T47D (cell line): ENCODE results near the gene TKFC.
A peak's percentile ranks its signal among the peaks of the same experiment; 100 is the strongest.

Source experiments
- DNase-seq, 2 experiments: peaks; one replicate each; pipeline versions ENCODE4 v3.0.0 to v3.0.0-alpha.2; 2011 to 2012; ENCODE audit warnings: low read depth in 1 of 2, low spot score in 1 of 2
- JUND ChIP-seq: IDR thresholded peaks from 2 replicates; pipeline ENCODE4 v1.6.1; 2012; ENCODE audit warnings: low read depth
- in situ Hi-C: cut with HindIII; loops from 2 replicates; pipeline ENCODE4 v1.10.0; 2016; ENCODE audit warnings: low sequenced_read_pairs, low pct_unique_long_range_greater_than_20kb

Gene TKFC

GRCh38 chr11:61332281-61332796, 689 bp upstream of the TKFC start:
- peak; percentile 44 to 60 for DNase-seq
- TF ChIP-seq JUND, result no peak
- in situ Hi-C loops, result no loop called here

GRCh38 chr11:61333550-61334433, 764 bp downstream of the TKFC start:
- in situ Hi-C loops, result no loop called here
- DNase-seq, result no peak
- TF ChIP-seq JUND, result no peak

- in situ Hi-C loops, result no loop called here
- no peak for DNase-seq
- no peak for TF ChIP-seq JUND
Measured at GRCh38 chr11:61334434-61335354, 1.7 kb downstream of the TKFC start.

- DNase-seq, result no peak
- in situ Hi-C loops, result no loop called here
- TF ChIP-seq JUND, result no peak
Measured at GRCh38 chr11:61335355-61335710, 2.3 kb downstream of the TKFC start.

GRCh38 chr11:61336171-61336935, 3.3 kb downstream of the TKFC start:
- TF ChIP-seq JUND, result no peak
- peak; percentile 90 to 94 for DNase-seq
- in situ Hi-C loops, result no loop called here

GRCh38 chr11:61337706-61338470, 4.9 kb downstream of the TKFC start:
- no peak for TF ChIP-seq JUND
- no peak for DNase-seq
- in situ Hi-C loops, result no loop called here

GRCh38 chr11:61338783-61339489, 5.9 kb downstream of the TKFC start:
- no peak for DNase-seq
- TF ChIP-seq JUND, result no peak
- in situ Hi-C loops, result no loop called here

- TF ChIP-seq JUND, result no peak
- no peak for DNase-seq
- in situ Hi-C loops, result no loop called here
Measured at GRCh38 chr11:61339490-61339878, 6.5 kb downstream of the TKFC start.

- TF ChIP-seq JUND, result no peak
- DNase-seq, result no peak
- in situ Hi-C loops, result no loop called here
Measured at GRCh38 chr11:61340979-61341378, 8.0 kb downstream of the TKFC start.

GRCh38 chr11:61341706-61342105, 8.7 kb downstream of the TKFC start:
- in situ Hi-C loops, result no loop called here
- no peak for TF ChIP-seq JUND
- no peak for DNase-seq

- in situ Hi-C loops, result no loop called here
- DNase-seq, result no peak
- TF ChIP-seq JUND, result no peak
Measured at GRCh38 chr11:61342207-61342803, 9.3 kb downstream of the TKFC start.
